ENCODE results near the gene ZNF529. TPM values are rescaled to one million over a fixed set of nuclear protein-coding genes. Genes with fewer than 3 reads are reported as not detected.

Gene ZNF529
- polyA plus RNA-seq, 6 donors from 2014 or later: 5.9 to 10.8 (median 9.5) TPM

Other genes starting within 250 kb of the ZNF529 start
- gene ZFP14, start 194.1 kb downstream of the ZNF529 start, polyA plus RNA-seq (ENCODE audit: low read depth in 6 of 6): 10 to 100 TPM in 1 of 6 donors, 1 to 10 TPM in 5; 2.9 to 11.6 (median 5.2) TPM
- gene ZFP82, start 154.6 kb downstream of the ZNF529 start, polyA plus RNA-seq (ENCODE audit: low read depth in 6 of 6): 10 to 100 TPM; 15.8 to 23.7 (median 17.5) TPM
- gene ZNF566, start 83.7 kb downstream of the ZNF529 start, polyA plus RNA-seq (ENCODE audit: low read depth in 6 of 6): 10 to 100 TPM; 11.4 to 27.9 (median 17.6) TPM
- 10 to 100 TPM in 3 of 6 donors, 1 to 10 TPM in 3; 2.2 to 16.2 (median 10.1) TPM for gene ZNF260, start 45.0 kb downstream of the ZNF529 start, polyA plus RNA-seq (ENCODE audit: low read depth in 6 of 6)
- gene ZNF382, start 32.0 kb upstream of the ZNF529 start, polyA plus RNA-seq (ENCODE audit: low read depth in 6 of 6): 10 to 100 TPM in 3 of 6 donors, 1 to 10 TPM in 2, under 1 TPM in 1; 0.28 to 15.5 (median 8.0) TPM
- 10 to 100 TPM in 2 of 6 donors, 1 to 10 TPM in 4; 2.5 to 13.0 (median 8.6) TPM for gene ZNF461, start 93.5 kb upstream of the ZNF529 start, polyA plus RNA-seq (ENCODE audit: low read depth in 6 of 6)
- gene ZNF567, start 114.3 kb upstream of the ZNF529 start, polyA plus RNA-seq (ENCODE audit: low read depth in 6 of 6): 10 to 100 TPM in 5 of 6 donors, 1 to 10 TPM in 1; 3.3 to 20.0 (median 12.9) TPM
- gene ZNF850, start 199.5 kb upstream of the ZNF529 start, polyA plus RNA-seq (ENCODE audit: low read depth in 6 of 6): 1 to 10 TPM in 2 of 6 donors, under 1 TPM in 3, not detected in 1; 0.29 to 1.8 (median 0.63) TPM

All from naive B cell (primary cell).